Umbilical cord (tissue), 2 donors: Measurements from ENCODE around the gene PYDC1. TPM values are rescaled to one million over a fixed set of nuclear protein-coding genes. Genes with fewer than 3 reads are reported as not detected.
"Not testable (repeated sequence)": the region's sequence is repeated elsewhere in the genome, so short reads cannot be mapped to it uniquely, and the experiment has no call there.

Experiments
- DNase-seq: peaks from one replicate; pipeline ENCODE4 v3.0.0-alpha.2; 2015; ENCODE audit warnings: low spot score
- total RNA-seq: library from RNA; depleted of rRNA; stranded (reverse); fragments of >200 nt; gene quantifications from one replicate; pipeline ENCODE4 v1.2.3, GENCODE V29; 2014; ENCODE audit warnings: low replicate concordance; ENCODE audit not compliant: insufficient read depth

Gene PYDC1
- total RNA-seq, 1 donor from 2014 or later: not detected

- DNase-seq: no peak
These were observed 20.4 kb downstream of the PYDC1 start for GRCh38 chr16:31196324-31197088.

- not testable (repeated sequence) for DNase-seq
These were observed 21.1 kb downstream of the PYDC1 start for GRCh38 chr16:31195861-31196260.

GRCh38 chr16:31194898-31195297, 22.0 kb downstream of the PYDC1 start:
- no peak for DNase-seq

- DNase-seq: no peak
These were observed 23.1 kb downstream of the PYDC1 start for GRCh38 chr16:31193874-31194273.

- DNase-seq: no peak
These were observed 23.9 kb downstream of the PYDC1 start for GRCh38 chr16:31192856-31193642.

GRCh38 chr16:31191697-31192428, 25.1 kb downstream of the PYDC1 start:
- DNase-seq: no peak

GRCh38 chr16:31190818-31191444, 26.0 kb downstream of the PYDC1 start:
- no peak for DNase-seq

GRCh38 chr16:31190061-31190460, 26.9 kb downstream of the PYDC1 start:
- DNase-seq: no peak

GRCh38 chr16:31189412-31189778, 27.5 kb downstream of the PYDC1 start:
- DNase-seq: no peak

- no peak for DNase-seq
These were observed 28.2 kb downstream of the PYDC1 start for GRCh38 chr16:31188450-31189411.

GRCh38 chr16:31187808-31188189, 29.1 kb downstream of the PYDC1 start:
- no peak for DNase-seq

GRCh38 chr16:31186930-31187807, 29.8 kb downstream of the PYDC1 start:
- no peak for DNase-seq

- no peak for DNase-seq
These were observed 30.8 kb downstream of the PYDC1 start for GRCh38 chr16:31186176-31186575.

GRCh38 chr16:31185339-31185738, 31.6 kb downstream of the PYDC1 start:
- no peak for DNase-seq

GRCh38 chr16:31184888-31185287, 32.0 kb downstream of the PYDC1 start:
- DNase-seq: no peak

GRCh38 chr16:31183432-31184428, 33.2 kb downstream of the PYDC1 start:
- DNase-seq: no peak

GRCh38 chr16:31182391-31182790, 34.5 kb downstream of the PYDC1 start:
- DNase-seq: no peak

GRCh38 chr16:31181102-31181830, 35.7 kb downstream of the PYDC1 start:
- DNase-seq: peak; percentile 66
